Ramos (cell line): ENCODE results near the gene SPZ1.
"Not testable (repeated sequence)": the region's sequence is repeated elsewhere in the genome, so short reads cannot be mapped to it uniquely, and the experiment has no call there.

Source experiments
- in situ Hi-C: fragments of 300-500 bp; cut with MboI; formaldehyde crosslinking; loops from one replicate; pipeline ENCODE4 v1.14.3; 2022; ENCODE audit warnings: low sequenced_read_pairs; ENCODE audit not compliant: unreplicated experiment

The SPZ1 gene

DNA sequence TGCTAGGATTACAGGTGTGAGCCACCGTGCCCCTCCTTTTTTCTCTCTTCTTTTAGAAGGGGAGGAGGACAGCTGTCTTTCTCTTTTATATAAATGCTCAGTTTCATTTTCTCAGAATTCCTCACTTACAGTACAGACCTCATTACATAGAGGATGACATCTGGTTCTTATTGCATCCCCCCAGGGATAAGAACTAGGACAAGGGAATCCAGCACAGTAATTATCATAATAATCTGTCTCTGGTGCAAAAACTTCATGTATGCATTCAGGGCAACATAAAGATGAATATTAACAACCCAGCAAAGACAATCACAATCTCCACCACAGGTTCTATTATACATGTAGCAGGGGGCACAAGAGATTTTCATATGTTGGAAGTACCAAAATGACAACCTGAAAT lies 5.1 kb downstream of the SPZ1 start:
- in situ Hi-C loops = no loop called here

GRCh38 chr5:80326468-80326867 lies 6.7 kb downstream of the SPZ1 start:
- in situ Hi-C loops = no loop called here

GRCh38 chr5:80337379-80337778 lies 17.6 kb downstream of the SPZ1 start:
- in situ Hi-C loops = no loop called here

DNA sequence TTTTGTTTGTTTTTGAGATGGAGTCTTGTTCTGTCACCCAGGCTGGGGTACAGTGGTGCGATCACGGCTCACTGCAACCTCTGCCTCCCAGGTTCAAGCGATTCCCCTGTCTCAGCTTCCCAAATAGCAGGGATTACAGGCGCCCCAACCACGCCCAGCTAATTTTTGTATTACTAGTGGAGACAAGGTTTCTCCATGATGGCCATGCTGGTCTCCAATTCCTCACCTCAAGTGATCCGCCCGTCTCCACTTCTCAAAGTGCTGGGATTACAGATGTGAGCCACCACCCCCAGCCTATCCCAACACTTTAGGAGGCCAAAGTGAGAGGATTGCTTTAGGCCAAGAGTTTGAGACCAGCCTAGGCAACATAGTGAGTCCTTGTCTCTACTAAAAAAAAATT lies 19.3 kb downstream of the SPZ1 start:
- in situ Hi-C loops = no loop called here

GRCh38 chr5:80341016-80341775 lies 21.4 kb downstream of the SPZ1 start:
- in situ Hi-C loops = no loop called here

GRCh38 chr5:80343067-80343466 lies 23.3 kb downstream of the SPZ1 start:
- in situ Hi-C loops = no loop called here

DNA sequence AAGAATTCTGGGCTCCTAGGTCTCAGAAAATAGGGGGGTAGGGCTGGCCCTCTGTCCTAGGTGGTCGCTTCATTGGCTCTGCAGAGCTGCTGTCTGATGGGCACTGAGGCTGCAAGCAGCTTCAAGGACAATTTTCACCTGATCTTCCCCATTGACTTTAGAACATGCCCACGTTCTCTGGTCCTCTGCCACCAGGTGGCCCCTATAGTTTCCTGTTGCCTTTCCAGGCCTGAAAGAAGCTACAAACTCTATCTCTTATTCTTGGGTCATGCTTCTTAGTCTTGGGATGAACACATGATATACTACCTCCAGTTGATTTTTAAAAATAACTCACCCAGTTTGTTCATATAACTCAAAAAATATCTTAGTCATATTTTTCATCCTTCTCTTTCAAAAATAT lies 26.3 kb downstream of the SPZ1 start:
- in situ Hi-C loops = no loop called here

- in situ Hi-C loops = no loop called here
Observed at GRCh38 chr5:80348171-80348570, 28.4 kb downstream of the SPZ1 start.

GRCh38 chr5:80351019-80351418 lies 31.2 kb downstream of the SPZ1 start:
- in situ Hi-C loops = not testable (repeated sequence)

DNA sequence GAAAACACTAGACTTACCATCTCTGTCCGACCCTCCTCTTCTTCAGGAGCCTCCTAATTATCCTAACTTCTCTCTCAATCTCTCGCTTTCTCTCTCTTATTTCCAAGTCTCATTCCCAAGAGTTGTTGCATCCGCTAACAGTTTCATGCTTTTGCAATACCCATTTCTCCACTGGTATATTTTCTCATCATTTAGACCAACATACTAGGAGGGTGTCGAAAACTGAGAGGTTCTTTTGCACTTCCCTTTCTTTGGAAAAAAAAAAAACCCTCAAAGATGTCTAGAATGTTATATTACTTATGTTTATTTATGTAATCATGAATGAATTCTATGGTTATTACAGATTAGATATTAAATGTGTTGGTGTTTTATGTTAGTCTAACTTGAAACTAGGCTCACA lies 35.9 kb downstream of the SPZ1 start:
- in situ Hi-C loops = no loop called here

DNA sequence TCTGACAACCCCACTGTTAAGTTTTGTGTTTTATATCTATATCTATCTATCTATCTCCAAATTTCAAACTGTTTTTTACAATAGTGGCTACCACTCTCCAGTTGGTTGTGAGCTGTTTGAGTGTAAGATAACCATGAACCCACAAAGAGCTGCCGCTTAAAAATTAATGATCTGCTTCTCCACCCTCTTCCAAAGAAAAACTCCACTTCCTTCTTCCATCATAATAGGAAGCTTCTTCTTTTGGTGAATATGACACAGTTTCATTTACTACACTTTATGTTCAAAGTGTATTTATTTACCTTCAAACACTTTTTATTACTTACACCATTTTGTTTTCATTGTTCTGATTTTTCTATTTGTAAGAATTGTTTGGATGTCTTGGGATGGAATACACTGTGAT lies 37.9 kb downstream of the SPZ1 start:
- in situ Hi-C loops = no loop called here

DNA sequence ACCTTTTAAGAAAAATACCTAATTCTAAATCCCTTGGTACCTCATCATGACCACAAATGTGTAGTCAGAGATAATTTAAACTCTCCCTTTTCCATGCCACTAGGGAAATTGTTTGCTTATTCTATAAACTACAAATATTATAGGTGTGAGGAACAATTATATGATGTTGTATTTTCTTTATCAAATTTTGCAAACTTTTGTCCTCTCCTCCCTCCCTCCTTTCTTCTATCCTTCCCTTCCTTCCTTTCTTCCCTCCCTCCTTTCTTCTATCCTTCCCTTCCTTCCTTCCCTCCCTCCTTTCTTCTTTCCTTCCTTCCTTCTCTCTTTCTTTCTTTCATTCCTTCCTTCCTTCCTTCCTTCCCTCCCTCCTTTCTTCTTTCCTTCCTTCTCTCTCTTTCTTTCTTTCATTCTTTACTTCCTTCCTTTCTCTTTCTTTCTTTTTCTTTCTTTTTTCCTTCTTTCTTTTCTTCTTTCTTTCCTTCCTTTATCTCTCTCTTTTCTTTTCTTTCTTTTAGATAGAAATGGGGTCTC lies 41.2 kb downstream of the SPZ1 start:
- in situ Hi-C loops = no loop called here

- in situ Hi-C loops = no loop called here
Observed at GRCh38 chr5:80364892-80365291, 45.1 kb downstream of the SPZ1 start.

DNA sequence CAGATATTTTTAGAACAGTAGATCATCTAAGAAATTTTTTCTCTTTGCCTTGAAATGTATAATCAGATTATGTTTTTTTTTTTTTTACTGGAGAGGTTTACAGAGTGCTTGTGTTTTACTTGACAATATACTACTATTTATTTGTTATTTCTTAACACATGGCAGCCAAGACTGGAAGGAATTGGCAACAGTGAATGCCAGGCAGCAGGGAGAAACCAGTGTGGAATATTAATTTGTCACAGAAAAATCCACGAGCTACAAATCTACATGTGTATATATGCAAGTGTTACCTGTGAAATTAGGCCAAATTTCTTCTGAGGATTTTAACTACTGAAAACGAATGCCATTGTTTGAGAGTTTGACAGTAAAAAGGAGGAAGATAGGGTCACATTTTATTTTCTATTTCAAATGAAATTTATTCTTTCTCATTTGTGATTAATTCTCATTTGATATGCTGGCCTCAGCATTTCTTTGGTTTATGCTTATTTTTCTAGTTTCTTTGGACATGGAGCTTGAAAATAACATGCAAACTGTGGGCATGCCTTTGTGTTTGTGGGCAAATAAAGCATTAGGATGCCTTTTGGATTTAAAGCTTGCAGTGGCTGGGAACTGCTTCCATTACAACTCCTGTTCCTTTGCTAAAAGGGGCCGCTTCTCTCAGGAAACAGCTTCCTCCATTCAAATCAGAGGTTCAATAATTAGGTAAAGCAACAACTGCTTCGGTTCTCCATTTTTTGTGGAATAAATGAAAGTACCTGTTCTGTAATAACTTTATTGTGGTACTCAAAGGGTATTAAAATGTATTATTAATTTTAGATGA lies 49.1 kb downstream of the SPZ1 start:
- in situ Hi-C loops = no loop called here

GRCh38 chr5:80369521-80369920 lies 49.7 kb downstream of the SPZ1 start:
- in situ Hi-C loops = no loop called here

DNA sequence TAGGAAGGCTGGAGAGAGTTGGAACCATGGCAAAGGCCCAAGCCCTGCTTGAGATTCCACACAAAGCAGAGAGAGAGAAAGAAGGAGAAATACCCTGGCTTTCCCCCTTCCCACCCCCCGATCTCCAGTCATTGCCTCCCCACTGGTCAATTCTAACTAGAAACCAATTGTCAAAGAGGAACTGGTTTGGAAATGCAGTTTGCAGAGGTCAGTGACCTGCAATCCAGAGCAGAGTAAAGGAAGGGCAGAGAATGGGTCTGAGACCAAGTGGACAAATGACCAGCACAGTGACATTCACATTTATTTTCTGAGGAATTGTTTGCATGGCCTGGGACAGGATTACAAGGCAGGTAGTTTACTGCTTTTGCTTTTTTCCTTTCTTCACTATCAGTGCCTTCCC lies 50.6 kb downstream of the SPZ1 start:
- in situ Hi-C loops = no loop called here
